GM12875 (cell line): ENCODE results near the gene THUMPD2.

Experiments
- H3K4me3 ChIP-seq: one replicate; pipeline ENCODE4 v1.5.1; 2011; ENCODE audit warnings: low read depth, low read length, control low read depth
- TF ChIP-seq, protein P1 (sequence below): IDR thresholded peaks from 2 replicates; pipeline ENCODE4 v1.5.1; 2011; ENCODE audit warnings: low read depth, mild to moderate bottlenecking, control low read depth, inconsistent platforms, low read length, moderate library complexity, borderline replicate concordance; ENCODE audit not compliant: insufficient read depth

THUMPD2 gene

GRCh38 chr2:39686456-39686855 is 92.6 kb downstream of the THUMPD2 start:
- TF ChIP-seq, protein P1, sequence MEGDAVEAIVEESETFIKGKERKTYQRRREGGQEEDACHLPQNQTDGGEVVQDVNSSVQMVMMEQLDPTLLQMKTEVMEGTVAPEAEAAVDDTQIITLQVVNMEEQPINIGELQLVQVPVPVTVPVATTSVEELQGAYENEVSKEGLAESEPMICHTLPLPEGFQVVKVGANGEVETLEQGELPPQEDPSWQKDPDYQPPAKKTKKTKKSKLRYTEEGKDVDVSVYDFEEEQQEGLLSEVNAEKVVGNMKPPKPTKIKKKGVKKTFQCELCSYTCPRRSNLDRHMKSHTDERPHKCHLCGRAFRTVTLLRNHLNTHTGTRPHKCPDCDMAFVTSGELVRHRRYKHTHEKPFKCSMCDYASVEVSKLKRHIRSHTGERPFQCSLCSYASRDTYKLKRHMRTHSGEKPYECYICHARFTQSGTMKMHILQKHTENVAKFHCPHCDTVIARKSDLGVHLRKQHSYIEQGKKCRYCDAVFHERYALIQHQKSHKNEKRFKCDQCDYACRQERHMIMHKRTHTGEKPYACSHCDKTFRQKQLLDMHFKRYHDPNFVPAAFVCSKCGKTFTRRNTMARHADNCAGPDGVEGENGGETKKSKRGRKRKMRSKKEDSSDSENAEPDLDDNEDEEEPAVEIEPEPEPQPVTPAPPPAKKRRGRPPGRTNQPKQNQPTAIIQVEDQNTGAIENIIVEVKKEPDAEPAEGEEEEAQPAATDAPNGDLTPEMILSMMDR: no peak

More at GRCh38 chr2:39686456-39686855, 92.6 kb downstream of the THUMPD2 start:
- no peak overlapping the region for H3K4me3 ChIP-seq
